IPS-11a (cell line): Measurements from ENCODE around the gene FNDC7.
"Not testable (repeated sequence)": the region's sequence is repeated elsewhere in the genome, so short reads cannot be mapped to it uniquely, and the experiment has no call there.

Source experiments
- H3K4me3 ChIP-seq: one replicate; pipeline ENCODE4 v1.5.1; 2013; ENCODE audit warnings: low read depth, low read length, control low read depth

FNDC7 gene, protein sequence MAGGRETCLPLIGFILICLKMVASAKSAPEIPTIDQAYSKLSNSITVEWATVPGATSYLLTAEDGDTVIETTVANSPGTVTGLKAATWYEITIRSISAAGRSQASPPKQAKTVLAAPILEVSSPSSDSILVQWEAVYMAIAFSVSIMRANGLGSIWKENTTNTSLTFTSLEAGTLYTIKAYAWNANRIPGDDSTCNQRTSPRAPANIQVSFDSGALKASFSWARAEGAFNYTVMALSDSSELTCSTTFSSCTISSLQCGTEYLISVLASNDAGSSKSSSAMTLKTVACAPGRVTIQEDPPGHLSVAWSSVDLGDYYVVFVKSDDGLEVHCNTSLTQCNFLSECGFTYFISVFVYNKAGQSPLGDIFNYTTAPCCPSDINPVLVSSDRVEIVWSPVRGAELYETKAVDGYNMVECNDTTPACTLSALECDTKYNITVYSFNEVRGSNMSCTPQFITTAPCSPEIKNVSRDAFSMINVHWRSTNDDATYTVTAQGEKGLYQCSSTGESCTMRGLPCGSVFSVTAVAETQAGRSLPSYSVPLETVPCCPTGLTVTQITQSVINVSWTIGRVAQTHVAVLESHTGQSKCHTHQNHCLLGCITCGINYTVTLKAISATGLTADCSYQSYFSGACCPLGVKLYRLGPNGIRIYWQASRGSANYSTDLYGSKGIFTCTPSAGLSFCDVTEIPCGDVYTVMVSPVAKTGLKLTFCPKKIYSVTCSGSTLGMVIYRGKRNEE

DNA sequence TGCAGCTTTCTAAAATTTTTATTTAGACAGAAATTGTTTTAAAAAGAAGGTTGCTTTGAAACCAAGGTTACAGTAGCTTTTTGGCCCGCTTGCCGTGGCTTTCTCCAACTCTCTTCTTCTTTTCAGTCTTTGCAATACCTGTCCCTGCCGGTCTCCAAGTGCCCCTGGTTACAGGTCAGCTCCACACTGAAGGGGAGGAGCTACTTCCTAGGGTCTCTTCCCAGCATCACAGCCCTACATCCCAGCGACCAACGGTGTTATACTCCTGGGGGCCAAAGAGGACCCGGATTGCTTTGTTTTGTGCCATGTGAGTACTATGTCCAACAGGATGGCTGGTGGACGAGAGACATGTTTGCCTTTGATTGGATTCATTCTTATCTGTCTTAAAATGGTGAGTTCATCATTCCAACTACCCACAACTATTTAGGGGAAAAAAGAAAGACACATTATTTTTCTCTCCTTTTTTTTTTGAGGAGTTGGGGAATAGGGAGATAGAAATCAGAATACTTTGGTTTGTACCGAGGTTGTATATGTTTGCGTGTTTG is at the start of gene FNDC7:
Gene FNDC7, plus strand, starts transcription at position 303 of the 545 bp plus-strand sequence. Its CDS starts 26 bp downstream, at position 329.
- no peak within 1 kb of the TSS for H3K4me3 ChIP-seq

DNA sequence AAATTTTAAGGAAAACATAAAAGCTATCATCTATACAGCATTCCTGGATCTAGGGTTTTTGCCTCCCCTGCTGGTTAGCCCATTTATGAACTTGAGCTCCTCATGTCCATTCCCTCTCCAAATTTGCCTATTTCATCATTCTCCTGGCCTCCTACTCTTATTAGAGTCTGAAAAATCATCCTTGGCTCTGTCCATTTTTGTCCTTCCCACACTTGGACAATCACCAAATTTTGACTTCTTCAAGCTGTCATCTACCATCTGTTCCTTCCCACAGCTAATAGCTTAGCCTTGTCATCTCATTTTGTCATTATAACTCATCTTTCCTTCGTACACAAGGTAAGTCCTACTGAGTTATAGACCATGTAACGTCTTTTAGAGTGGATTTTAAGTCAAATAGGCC is 49.6 kb upstream of the FNDC7 start:
- no peak overlapping the region for H3K4me3 ChIP-seq

DNA sequence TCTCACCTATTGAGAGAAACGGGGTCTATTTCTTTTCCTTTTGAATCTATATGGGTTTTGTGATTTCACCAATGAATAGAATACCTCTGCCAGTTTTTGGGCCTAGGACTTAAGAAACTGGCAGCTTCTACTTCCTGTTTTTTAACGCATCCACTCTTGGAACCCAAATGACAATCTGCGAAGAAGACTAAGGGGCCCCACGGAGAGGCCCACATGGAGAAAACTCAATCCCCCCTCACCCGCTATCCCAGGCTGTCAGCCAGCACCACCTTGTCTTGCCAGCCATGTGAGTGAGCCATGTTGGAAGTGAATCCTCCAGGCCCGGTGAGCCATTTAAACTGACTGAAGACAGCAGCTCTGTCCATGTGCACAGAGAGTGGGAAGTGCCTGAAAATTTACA is 48.2 kb upstream of the FNDC7 start:
- no peak overlapping the region for H3K4me3 ChIP-seq

DNA sequence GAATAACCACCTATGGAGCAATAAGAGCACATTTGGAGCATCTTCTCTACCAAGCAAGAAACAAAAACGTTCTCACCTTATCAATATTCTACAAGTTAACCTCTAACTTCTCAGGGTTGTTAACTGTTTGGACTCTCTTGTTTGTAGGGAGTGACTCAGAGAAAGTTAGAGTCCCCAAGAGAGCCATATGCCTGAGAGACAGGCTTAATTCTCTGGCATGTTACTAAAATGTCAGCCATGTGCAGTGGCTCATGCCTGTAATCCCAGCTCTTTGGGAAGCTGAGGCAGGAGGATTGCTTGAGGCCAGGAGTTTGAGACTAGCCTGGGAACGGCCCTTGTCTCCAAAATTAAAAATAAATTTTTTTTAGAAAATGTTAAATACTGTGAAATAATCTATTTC is 47.6 kb upstream of the FNDC7 start:
- H3K4me3 ChIP-seq, result no peak overlapping the region

DNA sequence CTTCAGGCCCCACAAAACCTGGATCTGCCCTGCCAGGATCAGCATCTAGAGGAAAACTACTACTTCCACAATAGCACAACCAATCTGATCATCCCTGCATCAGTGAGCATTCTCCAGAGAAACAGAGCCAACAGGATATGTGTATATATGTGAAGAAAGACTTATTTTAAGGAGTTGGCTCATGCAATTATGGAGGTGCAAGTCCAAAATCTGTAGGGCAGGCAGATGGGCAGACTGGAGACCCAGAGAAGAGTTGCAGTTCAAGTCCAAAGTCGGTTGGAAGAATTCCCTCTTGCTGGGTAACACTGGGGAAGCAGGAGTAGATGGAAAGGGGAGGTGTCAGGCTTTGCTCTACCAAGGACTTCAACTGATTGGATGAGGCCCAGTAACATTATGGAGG is 46.9 kb upstream of the FNDC7 start:
- no peak overlapping the region for H3K4me3 ChIP-seq

DNA sequence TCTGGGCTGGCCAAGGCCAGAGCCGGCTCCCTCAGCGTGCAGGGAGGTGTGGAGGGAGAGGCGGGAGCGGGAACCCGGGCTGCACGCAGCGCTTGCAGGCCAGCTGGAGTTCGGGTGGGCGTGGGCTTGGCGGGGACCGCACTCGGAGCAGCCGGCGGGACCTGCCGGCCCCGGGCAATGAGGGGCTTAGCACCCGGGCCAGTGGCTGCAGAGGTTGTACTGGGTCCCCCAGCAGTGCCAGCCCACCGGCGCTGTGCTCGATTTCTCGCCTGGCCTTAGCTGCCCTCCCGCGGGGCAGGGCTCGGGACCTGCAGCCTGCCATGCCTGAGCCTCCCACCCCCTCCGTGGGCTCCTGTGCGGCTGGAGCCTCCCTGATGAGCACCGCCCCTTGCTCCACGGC is 45.3 kb upstream of the FNDC7 start:
- H3K4me3 ChIP-seq, result not testable (repeated sequence)

DNA sequence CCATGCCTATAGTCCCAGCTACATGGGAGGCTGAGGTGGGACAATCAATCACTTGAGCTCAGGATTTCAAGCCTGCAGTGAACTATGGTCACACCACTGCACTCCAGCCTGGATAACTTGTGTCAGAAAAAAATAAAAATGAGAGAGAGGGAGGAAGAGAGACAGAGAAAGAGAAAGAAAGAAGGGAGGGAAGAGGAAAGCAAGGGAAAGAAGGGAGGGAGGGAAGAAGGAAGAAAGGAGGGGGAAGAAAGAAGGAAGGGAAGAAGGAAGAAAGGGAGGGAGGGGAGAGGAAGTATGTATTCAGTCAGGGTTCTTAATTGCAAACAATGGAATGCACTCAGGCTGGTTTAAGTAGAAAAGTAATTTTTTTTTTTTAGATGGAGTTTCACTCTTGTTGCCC is 43.9 kb upstream of the FNDC7 start:
- H3K4me3 ChIP-seq, result no peak overlapping the region

DNA sequence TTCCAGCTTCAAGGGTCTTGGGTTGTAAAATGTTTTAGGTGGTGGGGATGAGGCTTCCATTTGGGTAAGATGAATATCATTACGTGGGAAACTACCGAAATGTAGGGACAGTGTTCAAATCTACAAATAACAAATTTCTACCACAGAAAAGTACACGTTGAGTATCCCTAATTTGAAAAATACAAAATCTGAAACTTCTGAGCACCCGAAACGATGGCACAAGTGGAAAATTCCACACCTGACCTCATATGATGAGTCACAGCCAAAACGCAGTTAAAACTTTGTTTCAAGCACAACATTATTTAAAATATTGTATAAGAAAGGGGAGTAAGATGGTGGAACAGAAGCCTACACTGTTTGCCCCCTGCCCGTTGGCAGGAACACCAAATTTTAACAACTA is 43.0 kb upstream of the FNDC7 start:
- no peak overlapping the region for H3K4me3 ChIP-seq

DNA sequence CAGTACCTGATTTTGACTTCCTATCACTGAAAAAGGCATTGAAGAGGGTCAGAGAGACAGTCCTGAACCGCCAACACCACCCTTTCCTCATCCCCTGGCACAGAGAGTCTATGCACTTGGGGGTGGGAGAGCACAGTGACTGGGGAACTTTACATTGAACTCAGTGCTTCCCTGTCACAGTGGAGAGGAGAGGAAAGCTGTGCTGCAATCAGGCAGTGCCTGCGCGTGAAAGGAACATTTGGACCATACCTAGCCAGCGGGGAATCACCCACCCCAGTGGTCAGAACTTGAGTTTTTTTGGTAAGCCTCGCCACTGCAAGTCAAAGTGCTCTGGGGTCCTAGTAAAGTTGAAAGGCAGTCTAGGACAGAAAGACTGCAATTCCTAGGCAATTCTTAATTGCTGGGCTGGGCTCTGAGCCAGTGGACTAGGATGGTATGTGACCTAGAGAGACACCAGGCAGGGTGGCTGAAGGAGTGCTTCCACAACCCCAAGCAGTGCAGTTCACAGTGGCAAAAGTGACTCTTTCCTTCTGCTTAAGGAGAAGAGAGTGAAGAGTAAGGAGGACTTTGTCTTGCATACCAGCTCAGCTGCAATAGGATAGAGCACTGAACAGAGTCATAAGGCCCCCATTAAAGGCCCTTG is 42.5 kb upstream of the FNDC7 start:
- H3K4me3 ChIP-seq, result no peak overlapping the region

DNA sequence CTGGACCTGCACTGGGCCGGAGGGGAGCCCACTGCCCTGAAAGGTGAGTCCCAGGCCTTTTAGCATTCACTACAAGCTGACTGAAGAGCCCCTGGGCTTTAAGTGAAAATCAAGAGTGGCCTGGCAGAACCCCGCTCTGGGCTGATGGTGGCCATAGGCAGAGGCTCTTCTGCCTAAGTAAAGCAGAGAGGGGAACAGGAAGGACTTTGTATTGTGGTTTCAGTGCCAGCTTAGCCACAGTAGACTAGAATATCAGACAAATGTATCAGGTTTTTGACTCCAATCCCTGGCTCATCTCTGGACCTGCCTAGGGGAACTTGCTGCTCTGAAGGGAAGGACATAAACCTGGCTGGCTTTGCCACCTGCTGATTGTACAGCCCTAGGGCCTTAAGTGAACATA is 41.6 kb upstream of the FNDC7 start:
- H3K4me3 ChIP-seq, result no peak overlapping the region

DNA sequence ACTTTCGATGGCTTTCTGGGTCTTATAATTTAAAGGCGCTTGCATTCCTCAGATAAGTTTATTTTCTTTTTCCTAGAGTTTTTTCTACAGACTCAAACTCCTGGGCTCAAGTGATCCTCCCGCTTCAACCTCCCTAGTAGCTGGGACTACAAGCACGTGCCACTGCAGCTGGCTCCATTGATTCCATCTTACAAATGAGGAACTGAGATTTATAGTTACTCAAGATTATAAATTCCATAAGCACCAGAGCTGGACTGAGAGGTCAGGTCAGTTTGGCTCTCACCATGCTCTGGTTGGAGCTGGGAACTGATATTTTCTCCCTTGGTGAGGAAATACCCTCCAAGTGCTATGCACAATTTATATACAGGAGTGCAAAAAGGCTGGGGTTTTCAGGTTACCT is 34.0 kb upstream of the FNDC7 start:
- H3K4me3 ChIP-seq, result no peak overlapping the region

DNA sequence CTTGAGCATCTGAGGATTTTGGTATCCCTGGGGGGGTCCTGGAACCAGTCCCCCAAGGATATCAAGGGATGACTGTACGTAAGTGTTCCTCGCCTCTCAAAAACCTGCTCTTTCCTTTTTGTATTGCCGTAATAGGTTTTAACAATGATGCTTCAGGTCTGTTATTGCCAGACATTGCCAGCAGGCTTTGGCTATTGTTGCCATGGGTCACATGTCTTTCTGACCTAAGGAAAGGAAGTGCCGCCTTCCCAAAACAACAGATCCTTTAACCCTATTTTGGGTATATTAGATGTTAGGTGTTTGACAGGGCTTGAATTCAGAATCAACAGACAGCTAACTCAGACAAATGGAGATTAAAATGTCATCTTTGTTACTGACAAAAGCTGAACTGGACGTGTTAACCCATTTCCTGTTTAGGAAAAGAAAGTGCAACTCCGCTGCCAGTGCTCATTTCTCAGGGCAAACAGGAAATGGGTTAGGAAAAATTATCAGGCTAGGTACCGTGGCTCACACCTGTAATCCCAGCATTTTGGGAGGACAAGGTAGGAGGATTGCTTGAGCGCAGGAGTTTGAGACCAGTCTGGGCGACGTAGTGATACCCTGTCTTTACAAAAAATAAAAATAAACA is 33.0 kb upstream of the FNDC7 start:
- no peak overlapping the region for H3K4me3 ChIP-seq

DNA sequence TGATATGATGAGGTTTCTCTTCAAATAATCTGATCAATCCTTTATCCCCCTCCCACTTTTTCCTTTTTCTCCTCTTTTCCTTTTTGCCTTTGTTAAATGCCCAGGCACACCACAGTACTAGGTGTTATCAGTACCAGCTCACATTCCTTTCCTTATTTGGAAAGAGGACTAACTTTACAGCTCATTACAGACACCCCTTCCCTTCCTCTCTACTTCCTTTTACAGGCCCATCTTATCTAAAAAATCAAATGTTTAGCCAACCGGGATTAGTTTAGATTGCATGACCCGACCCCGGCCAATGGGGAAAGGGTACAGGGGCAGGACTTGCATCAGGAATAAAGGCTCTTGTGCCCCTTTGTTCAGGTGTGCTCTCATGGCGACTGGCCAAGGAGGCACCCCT is 31.0 kb upstream of the FNDC7 start:
- H3K4me3 ChIP-seq, result not testable (repeated sequence)

DNA sequence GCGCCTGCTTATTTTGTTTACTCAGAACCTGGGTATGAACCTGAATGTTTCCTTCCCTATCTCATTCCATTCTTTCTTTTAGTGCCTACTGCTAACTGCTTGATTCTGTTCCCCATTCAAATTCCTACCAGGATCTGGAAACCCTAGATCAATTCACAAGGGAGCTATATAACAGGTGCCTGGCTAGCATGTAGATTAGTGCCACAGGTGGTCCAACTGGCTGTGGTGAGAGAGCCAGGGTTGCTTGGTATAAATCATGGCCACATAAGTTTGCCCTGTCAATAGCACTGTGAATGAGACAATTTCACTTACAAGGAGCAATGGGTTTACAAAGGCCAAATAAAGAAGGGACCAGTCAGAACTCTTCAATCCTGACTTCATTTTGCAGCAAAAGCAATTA is 27.2 kb upstream of the FNDC7 start:
- no peak overlapping the region for H3K4me3 ChIP-seq

DNA sequence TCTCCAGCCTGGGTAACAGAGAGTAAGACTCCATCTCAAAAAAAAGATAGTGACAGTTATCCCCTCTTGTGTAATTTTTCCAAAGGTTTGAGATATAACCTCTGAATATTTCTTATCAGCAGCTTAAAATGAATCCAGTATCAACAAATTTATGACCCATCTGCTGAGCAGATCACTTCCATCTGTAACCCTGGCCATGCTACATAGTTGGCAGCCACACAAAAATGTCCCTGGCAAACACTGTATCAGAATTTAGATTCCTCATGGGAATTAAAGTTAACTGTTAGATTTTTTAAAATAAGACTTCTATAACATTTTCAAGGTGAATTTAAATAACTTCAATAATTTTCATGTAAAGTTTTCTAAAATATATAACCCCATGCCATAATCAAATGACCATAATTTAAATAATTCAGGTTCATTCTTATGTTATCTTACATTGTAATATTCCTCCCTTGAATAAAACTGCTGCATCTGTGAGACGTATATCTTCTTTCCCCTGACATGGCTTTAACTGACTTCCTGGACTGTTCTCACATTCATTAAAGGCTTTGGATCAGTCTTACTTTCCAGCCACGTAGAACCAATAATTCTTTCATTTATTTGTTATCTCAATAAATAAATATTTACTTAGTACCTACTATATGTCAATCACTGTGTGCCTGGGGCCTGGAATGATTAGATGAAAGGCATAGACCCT is 25.9 kb upstream of the FNDC7 start:
- H3K4me3 ChIP-seq, result no peak overlapping the region

DNA sequence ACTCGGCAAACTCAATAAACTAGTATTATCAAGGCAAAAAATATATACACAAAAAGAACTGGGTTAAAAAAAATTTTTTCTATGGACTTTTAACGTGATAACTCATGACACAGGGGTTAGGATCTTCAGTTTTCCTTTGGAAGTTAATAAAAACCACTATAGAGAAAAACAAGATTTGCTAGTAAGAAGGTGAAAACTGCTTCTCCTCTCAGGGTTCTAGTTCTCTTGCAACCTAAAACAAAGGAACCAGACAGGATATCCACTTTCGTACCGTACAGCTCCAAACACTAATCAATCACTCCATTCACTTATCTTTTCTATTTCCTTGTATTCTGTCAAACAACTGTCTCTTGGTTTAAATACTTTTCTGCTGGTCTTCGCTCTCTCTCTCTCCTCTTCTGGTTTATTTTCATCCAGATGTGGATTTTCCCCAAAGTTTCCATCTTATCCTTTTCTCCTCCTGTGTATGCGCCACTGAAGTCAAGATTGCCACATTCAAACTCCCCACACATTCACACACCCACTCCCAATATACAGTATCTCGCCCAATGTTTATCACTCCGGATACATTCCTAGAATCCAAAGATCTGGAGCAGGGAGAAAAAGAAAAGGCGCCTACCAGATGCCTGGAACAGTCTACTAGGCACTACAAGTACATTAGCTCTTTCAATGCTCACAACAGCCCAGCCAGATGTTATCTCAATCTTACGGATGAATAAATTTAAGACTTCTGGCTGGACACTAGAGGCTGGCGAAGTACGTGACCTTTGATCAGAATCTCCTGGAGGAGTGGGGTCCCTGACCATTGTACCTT is 21.4 kb upstream of the FNDC7 start:
- peak overlapping the region; percentile 97 for H3K4me3 ChIP-seq

DNA sequence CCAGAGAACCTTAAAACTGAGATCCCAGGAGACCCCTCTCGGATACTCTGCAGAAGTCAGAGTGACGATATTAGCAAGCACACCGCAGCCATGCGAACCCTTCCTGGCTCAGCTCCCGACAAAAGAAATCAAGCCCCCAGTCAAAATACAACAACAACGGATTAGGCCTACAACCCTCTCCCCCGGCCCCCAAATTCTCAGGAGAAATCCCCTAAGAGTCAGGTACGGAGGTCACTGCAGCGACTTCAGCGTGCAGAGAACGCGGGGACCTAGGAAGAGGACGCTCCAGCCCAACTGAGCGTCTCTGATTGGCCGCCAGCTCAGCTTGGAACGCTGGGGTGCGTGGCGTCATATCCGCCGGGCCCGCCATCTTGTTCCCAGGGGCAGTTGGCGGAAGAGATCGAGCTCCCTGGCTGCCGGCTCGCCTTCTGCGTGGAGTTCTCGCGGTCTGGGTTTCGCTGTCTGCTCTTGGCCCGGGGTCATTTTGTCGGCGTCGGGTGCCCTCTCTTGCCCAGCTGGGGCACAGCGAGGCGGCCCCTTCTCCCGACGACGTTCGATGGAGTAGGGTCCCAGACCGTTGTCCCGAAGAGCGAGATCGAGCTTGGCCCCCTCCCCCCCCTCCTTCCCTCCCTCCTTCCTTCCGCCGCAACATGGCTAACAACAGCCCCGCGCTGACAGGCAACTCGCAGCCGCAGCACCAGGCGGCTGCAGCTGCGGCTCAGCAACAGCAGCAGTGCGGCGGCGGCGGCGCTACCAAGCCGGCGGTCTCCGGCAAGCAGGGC is 20.6 kb upstream of the FNDC7 start, which contains the start of gene PRPF38B:
Gene PRPF38B, plus strand, starts transcription at position 369 of the 782 bp plus-strand sequence. Its CDS starts 282 bp downstream, at position 651.
- H3K4me3 ChIP-seq, result peak within 1 kb of the TSS; percentile 97

DNA sequence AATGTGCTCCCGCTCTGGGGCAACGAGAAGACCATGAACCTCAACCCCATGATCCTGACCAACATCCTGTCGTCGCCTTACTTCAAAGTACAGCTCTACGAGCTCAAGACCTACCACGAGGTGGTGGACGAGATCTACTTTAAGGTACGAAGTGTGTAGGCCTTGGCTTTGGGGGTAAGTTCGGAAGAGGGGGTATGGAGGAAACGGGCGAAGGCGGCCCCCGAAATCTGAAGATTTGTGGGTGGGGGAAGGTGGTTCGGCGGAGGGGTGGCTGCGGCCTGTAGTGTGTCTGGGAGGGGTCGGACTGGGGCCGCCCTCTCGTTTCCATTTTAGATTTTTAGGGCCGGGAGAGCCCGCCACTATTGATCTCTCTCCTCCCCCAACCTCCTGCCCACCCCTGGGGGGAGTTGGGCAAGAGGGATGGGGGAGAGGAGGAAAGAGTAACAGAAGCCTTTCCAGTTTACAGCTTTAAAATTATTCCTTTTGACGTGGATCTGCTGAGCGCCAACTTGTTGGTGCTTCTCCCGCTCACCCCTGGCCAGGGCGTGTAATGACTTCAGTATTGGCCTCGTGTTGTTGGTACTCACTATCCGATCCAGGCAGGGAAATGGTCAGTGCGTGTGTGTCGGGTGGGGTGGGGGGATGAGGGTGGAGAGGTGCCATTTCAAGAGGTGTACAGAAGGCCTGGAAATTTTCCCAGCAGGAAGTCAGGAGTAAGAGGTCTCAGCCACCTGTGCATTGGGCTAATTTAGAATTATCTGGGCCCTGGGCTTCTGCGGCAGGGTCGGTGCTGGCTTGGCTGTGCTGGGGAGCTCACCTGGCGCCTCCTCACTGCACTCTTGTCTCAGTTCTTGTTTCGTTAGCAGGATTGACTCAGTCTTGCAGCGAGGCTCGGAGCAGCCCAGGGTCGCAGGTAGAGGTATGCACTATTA is 19.7 kb upstream of the FNDC7 start:
- peak overlapping the region; percentile 97 for H3K4me3 ChIP-seq
